ENCODE measurements around the gene XPO6. TPM values are rescaled to one million over a fixed set of nuclear protein-coding genes. Genes with fewer than 3 reads are reported as not detected.

XPO6 gene
- total RNA-seq, 1 donor from 2014 or later: 206 TPM

DNA sequence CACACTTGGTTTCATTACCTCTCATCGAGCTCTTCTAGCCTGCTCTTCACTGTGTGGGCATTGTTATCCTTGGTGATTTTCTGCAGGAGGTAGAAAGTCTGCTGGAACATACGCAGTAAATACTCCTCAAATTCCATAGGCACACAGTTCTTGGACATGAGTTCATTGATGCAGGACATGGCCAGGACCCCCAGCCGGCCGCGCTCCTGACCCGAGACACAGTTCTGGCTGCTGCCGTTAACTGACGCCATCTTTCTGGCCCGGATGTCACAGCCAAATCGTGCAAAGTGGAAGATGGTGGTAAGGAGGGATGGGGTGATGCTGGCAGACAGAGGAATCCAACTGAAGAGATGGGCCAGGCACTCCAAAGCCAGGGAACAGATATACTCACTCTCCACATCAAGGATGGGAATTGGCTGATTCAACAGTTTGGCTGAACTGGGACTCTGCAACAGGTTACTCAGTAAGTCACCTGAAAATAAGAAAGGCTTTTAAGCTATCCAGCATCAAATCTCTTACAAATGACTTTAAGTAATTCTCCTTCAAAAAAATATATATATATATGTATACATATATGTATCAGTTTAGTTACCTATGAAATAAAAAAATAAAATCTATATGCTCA is 55.6 kb downstream of the XPO6 start:
- intact Hi-C loops (cut with micrococcal nuclease): no loop called here

GRCh38 chr16:28155293-28155692 is 56.5 kb downstream of the XPO6 start:
- intact Hi-C loops (cut with micrococcal nuclease): no loop called here

GRCh38 chr16:28151180-28151579 is 60.6 kb downstream of the XPO6 start:
- intact Hi-C loops (cut with micrococcal nuclease): no loop called here

GRCh38 chr16:28149011-28149888 is 62.5 kb downstream of the XPO6 start:
- intact Hi-C loops (cut with micrococcal nuclease): no loop called here

GRCh38 chr16:28146536-28146935 is 65.2 kb downstream of the XPO6 start:
- intact Hi-C loops (cut with micrococcal nuclease): no loop called here

DNA sequence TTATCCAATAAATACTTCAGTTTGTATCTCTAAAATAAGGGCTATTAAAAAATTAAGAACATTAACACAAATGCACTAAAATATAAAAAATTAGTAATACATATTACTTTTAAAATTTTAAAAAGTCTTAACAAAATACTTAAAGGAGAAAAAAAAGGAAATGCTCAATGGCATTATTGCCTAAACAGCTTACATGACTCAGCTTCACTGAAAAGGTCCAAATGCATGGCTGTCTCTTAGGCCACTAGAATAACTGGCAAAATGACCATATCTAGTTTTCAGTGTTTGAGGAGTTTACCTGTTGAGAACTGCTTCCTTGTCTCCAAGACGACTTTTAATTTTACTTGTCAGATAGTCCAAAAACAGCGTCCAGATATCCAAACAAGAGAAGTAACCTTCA is 66.0 kb downstream of the XPO6 start:
- intact Hi-C loops (cut with micrococcal nuclease): no loop called here

- intact Hi-C loops (cut with micrococcal nuclease): loop anchor here (1.0 kb wide), 2 partner anchors 52 to 71 kb away; no protein-coding TSS in a partner anchor
Observed at GRCh38 chr16:28140788-28141618, 70.8 kb downstream of the XPO6 start.

DNA sequence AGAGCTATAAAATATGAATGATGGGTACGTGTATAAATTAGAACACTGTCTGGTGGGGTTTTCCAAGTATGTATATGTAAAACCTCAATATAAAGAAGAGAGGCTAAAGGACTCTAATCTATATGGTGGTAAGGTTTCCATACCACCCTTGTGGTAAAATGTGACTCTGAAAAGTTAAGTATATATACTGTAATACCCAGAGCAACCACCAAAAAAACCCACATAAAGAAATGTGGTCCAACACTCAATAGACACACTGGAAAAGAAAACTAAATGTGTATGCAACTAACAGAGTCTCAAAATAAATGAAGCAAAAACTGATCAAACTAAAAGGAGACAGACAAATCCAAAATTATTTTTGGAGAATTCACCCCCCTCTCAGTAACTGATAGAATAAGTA is 72.2 kb downstream of the XPO6 start:
- intact Hi-C loops (cut with micrococcal nuclease): loop anchor here (2.0 kb wide), 1 partner anchor 29 kb away; no protein-coding TSS in a partner anchor

GRCh38 chr16:28136751-28137434 is 74.9 kb downstream of the XPO6 start:
- intact Hi-C loops (cut with micrococcal nuclease): loop anchor here (1.0 kb wide), 2 partner anchors 50 to 81 kb away; no protein-coding TSS in a partner anchor

DNA sequence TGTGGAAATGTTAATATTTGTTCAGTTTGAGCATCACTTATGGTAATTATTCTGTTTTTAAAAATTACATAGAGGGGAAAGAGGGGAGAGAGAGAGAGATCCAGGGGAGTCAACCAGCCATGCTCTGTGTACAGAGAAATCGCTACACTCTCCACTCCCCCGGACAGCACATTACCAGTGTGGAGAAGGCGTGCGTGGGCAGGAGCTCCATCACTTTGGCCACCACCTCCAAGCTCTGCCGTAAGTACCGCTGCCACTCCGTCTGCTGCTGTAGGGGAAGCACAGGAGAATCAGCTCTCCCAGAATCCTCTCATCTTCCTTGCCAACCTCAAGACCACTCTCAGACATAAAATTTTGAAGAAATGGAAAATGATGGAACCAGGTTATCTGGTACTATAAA is 78.1 kb downstream of the XPO6 start:
- intact Hi-C loops (cut with micrococcal nuclease): no loop called here

GRCh38 chr16:28131743-28132393 is 79.9 kb downstream of the XPO6 start:
- intact Hi-C loops (cut with micrococcal nuclease): no loop called here

DNA sequence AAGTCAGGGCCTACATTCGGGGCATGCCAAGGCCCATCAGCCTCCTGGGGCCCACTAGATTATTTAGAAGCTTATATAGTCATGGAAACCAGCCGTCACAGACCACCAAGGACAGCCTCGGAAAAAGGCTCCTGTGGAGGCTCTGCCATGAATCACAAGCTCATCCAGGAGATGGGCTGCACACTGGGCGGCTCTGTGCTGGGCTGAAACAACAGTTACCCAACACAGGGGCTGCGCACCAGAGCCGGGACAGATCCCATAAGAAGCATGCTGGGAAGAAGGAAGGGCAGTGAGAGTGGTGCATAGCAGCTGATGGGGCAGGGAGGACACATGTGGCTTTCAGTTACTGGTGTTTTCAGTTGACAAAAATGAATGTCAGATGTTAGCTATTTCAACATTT is 80.6 kb downstream of the XPO6 start:
- intact Hi-C loops (cut with micrococcal nuclease): no loop called here

- intact Hi-C loops (cut with micrococcal nuclease): no loop called here
Observed at GRCh38 chr16:28130099-28131088, 81.4 kb downstream of the XPO6 start.

DNA sequence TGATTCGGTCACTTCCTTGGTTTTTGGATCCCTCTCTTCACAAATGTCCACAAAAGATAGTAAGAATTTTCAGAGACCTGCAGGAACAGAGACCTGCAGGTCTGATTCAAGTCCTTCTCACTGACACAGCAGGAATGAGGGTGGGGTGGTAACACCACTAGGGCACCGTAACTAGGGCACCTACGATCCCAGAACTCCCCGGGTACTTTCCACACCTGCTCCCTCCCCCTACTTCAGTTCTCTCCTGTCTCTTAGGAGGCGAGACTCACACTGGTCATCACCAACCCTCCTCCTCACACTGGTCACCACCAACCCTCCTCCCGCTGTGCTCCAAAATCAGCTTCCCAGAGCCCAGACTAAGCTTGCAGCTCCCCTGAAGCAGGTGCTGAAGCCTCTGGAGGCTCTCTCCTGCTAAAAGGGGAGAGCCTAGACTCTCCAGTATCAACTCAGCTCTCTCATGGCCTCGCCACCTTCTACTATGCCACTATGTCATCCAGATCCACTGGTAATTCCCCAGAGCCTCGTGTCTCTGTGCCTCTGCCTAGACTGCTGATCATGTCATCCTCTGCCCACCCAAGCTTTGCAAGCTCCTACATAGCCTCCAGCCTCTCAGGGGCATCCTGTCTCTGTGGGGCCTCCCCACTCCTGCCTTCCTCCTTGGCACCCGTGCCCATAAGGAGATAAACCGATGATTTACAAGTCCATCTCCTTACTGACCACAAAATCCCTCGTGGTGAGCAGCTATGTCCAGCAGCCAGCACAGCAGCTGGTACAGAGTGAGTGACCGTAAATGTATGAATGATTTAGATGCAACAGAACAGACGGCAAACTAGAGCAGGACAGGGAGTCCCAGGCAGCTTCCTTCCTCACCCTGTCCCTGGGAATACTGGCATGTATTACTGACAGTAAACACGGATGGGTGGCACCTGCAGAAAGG is 84.8 kb downstream of the XPO6 start:
- intact Hi-C loops (cut with micrococcal nuclease): no loop called here

DNA sequence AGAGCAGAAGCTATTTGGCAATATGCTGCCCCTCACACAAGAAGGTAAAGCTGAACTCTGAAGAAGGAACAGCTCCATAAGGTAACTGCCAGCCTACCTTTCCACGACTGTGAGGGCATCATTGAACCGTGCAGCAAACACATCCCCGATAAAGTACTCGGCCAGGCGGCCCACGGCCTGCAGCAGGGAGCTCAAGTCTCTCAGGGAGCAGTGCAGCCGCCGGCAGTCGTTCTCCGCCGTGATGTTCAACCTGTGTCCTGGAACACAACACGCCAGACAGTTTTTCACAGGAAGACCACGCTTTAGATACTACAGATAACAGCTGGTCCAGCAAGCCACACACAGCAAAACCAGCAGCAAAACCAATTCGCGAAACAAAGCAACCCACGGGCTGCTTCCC is 86.2 kb downstream of the XPO6 start:
- intact Hi-C loops (cut with micrococcal nuclease): no loop called here

- intact Hi-C loops (cut with micrococcal nuclease): no loop called here
Observed at GRCh38 chr16:28121527-28121926, 90.2 kb downstream of the XPO6 start.

GRCh38 chr16:28120754-28121153 is 91.0 kb downstream of the XPO6 start:
- intact Hi-C loops (cut with micrococcal nuclease): no loop called here

GRCh38 chr16:28118637-28119036 is 93.1 kb downstream of the XPO6 start:
- intact Hi-C loops (cut with micrococcal nuclease): no loop called here
